ENCODE data around the gene CDKL5. TPM values are rescaled to one million over a fixed set of nuclear protein-coding genes. Genes with fewer than 3 reads are reported as not detected.

The CDKL5 gene
- total RNA-seq, 1 donor from 2014 or later, result 16.3 TPM

GRCh38 chrX:18542131-18542530 is 116.7 kb downstream of the CDKL5 start:
- DNase-seq (ENCODE audit: low spot score in 2 of 2, unreplicated experiment in 2 of 2), result no peak
- H3K27ac Mint-ChIP-seq, result no peak overlapping the region
- H3K4me3 Mint-ChIP-seq, result no peak overlapping the region
- H3K36me3 Mint-ChIP-seq, result no peaks in the 10 kb centered on the region
- no peaks in the 10 kb centered on the region for H3K27me3 Mint-ChIP-seq (ENCODE audit: low read depth)
- H3K9me3 Mint-ChIP-seq, result peaks cover 40% of the 10 kb centered on the region
- no peak for TF ChIP-seq CTCF (IDR thresholded peaks at IDR 0.05; ENCODE audit: unreplicated experiment)
- H3K4me1 Mint-ChIP-seq, result peaks cover 1% of the 10 kb centered on the region

DNA sequence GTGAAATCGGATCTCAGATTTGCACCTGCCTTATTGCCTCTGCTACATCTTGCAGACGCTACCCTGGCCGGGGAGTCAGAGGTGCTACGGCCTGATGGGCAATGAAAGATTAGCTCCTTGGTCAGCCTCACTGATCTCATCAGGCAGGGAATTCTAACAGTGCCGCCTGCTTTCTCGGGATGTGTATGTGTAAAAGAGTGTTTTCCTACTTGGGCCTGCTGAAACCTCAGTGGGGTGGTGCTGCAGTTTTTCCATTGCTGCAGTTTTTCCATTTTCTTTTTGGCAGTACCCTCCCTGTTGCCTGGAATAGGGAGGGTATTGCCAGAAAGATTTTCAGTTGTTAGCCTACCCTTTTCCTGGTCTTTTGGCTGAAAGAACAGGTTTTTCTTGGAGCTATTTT is 117.5 kb downstream of the CDKL5 start:
- no peaks in the 10 kb centered on the region for H3K36me3 Mint-ChIP-seq
- no peak for TF ChIP-seq CTCF (IDR thresholded peaks at IDR 0.05; ENCODE audit: unreplicated experiment)
- no peak for DNase-seq (ENCODE audit: low spot score in 2 of 2, unreplicated experiment in 2 of 2)
- no peak overlapping the region for H3K27ac Mint-ChIP-seq
- no peak overlapping the region for H3K4me3 Mint-ChIP-seq
- H3K27me3 Mint-ChIP-seq (ENCODE audit: low read depth), result no peaks in the 10 kb centered on the region
- peaks cover 33% of the 10 kb centered on the region for H3K9me3 Mint-ChIP-seq
- peaks cover 1% of the 10 kb centered on the region for H3K4me1 Mint-ChIP-seq

- Mint-ChIP-seq H3K4me3 (no peak overlapping the region), H3K27me3 (ENCODE audit: low read depth) (no peaks in the 10 kb centered on the region), H3K9me3 (peaks cover 27% of the 10 kb centered on the region), H3K4me1 (peaks cover 1% of the 10 kb centered on the region), H3K36me3 (no peaks in the 10 kb centered on the region), H3K27ac (no peak overlapping the region)
- TF ChIP-seq CTCF (IDR thresholded peaks at IDR 0.05; ENCODE audit: unreplicated experiment), result no peak
- DNase-seq (ENCODE audit: low spot score in 2 of 2, unreplicated experiment in 2 of 2), result no peak
Measured at GRCh38 chrX:18543738-18544137, 118.3 kb downstream of the CDKL5 start.

GRCh38 chrX:18545771-18546170 is 120.4 kb downstream of the CDKL5 start:
- no peak for DNase-seq (ENCODE audit: low spot score in 2 of 2, unreplicated experiment in 2 of 2)
- H3K27me3 Mint-ChIP-seq (ENCODE audit: low read depth), result no peaks in the 10 kb centered on the region
- peaks cover 5% of the 10 kb centered on the region for H3K4me1 Mint-ChIP-seq
- no peak for TF ChIP-seq CTCF (IDR thresholded peaks at IDR 0.05; ENCODE audit: unreplicated experiment)
- H3K27ac Mint-ChIP-seq, result no peak overlapping the region
- no peaks in the 10 kb centered on the region for H3K36me3 Mint-ChIP-seq
- H3K4me3 Mint-ChIP-seq, result no peak overlapping the region
- H3K9me3 Mint-ChIP-seq, result peaks cover 21% of the 10 kb centered on the region

DNA sequence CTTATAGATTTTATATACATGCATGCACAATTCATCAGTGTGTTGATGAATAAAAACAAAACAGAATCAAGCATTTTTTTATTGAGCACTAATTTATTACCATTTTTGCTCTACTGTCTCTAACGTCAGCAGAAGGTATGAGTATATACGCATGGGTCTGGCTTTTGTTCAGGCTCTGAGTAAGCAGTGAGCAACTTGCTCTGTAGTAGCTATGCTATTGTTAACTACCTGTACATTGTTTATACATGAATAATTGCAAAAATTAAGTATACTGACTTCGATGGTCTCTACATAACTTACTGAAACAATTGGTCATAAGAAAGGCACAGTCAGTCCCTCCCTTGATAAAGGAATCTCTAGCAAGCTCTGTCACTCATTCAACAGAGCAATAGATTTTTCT is 123.6 kb downstream of the CDKL5 start:
- no peak for DNase-seq (ENCODE audit: low spot score in 2 of 2, unreplicated experiment in 2 of 2)
- H3K36me3 Mint-ChIP-seq, result no peaks in the 10 kb centered on the region
- no peak for TF ChIP-seq CTCF (IDR thresholded peaks at IDR 0.05; ENCODE audit: unreplicated experiment)
- peaks cover 22% of the 10 kb centered on the region for H3K9me3 Mint-ChIP-seq
- H3K4me1 Mint-ChIP-seq, result peaks cover 5% of the 10 kb centered on the region
- H3K4me3 Mint-ChIP-seq, result no peak overlapping the region
- no peak overlapping the region for H3K27ac Mint-ChIP-seq
- H3K27me3 Mint-ChIP-seq (ENCODE audit: low read depth), result no peaks in the 10 kb centered on the region

- no peak for DNase-seq (ENCODE audit: low spot score in 2 of 2, unreplicated experiment in 2 of 2)
- no peaks in the 10 kb centered on the region for H3K27me3 Mint-ChIP-seq (ENCODE audit: low read depth)
- peaks cover 18% of the 10 kb centered on the region for H3K9me3 Mint-ChIP-seq
Measured at GRCh38 chrX:18549643-18550042, 124.2 kb downstream of the CDKL5 start.

More at GRCh38 chrX:18549643-18550042, 124.2 kb downstream of the CDKL5 start:
- Mint-ChIP-seq H3K36me3 (no peaks in the 10 kb centered on the region), H3K4me3 (no peak overlapping the region), H3K4me1 (peaks cover 5% of the 10 kb centered on the region), H3K27ac (no peak overlapping the region)
- no peak for TF ChIP-seq CTCF (IDR thresholded peaks at IDR 0.05; ENCODE audit: unreplicated experiment)
